ENCODE measurements around the gene TMEM53. TPM values are rescaled to one million over a fixed set of nuclear protein-coding genes. Genes with fewer than 3 reads are reported as not detected.

TMEM53 gene
- total RNA-seq, 1 experiment from 2014 or later = 22.9 TPM

DNA sequence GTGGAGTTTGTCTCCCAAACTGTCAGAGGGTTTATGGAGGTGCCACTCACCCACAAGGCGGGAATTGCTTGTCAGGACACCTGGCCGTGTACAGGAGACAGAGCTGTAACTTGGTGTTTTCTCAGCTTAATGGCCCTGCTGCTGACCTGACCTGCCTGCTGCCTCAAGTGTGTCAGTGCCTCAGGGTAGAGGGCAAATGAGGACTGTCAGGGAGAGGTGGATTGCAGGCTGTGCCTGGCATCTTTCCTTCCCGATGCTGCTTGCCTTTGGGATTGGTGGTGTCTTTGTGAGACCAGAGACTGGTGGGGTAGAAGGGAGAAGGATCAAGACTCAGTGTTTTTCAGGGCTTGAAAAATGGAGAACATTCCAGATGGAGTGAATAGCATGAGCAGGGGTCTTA lies 31.4 kb downstream of the TMEM53 start:
- Histone ChIP-seq H3K27ac (ENCODE audit: low read length) (no peak overlapping the region), H3K36me3 (ENCODE audit: control insufficient read depth, insufficient read depth, low read length) (peaks cover 6% of the 10 kb centered on the region; the same call in 1 of the 2 replicates), H3K27me3 (ENCODE audit: control insufficient read depth, insufficient read depth, low read length) (no peaks in the 10 kb centered on the region), H3K4me1 (ENCODE audit: control insufficient read depth, insufficient read depth, low read length) (no peaks in the 10 kb centered on the region; the same call in 1 of the 2 replicates), H3K4me3 (ENCODE audit: low read depth in 2 of 2, low read length in 2 of 2) (no peak overlapping the region), H3K9me3 (ENCODE audit: control insufficient read depth, insufficient read depth, low read depth, low read length) (no peaks in the 10 kb centered on the region)
- DNase-seq (ENCODE audit: low read depth, low spot score) (no peak), ATAC-seq (no peak)
- no peak for TF ChIP-seq SIN3A (IDR thresholded peaks at IDR 0.05; ENCODE audit: borderline replicate concordance, insufficient read depth, low read depth, low read length)
- TF ChIP-seq, protein P1, sequence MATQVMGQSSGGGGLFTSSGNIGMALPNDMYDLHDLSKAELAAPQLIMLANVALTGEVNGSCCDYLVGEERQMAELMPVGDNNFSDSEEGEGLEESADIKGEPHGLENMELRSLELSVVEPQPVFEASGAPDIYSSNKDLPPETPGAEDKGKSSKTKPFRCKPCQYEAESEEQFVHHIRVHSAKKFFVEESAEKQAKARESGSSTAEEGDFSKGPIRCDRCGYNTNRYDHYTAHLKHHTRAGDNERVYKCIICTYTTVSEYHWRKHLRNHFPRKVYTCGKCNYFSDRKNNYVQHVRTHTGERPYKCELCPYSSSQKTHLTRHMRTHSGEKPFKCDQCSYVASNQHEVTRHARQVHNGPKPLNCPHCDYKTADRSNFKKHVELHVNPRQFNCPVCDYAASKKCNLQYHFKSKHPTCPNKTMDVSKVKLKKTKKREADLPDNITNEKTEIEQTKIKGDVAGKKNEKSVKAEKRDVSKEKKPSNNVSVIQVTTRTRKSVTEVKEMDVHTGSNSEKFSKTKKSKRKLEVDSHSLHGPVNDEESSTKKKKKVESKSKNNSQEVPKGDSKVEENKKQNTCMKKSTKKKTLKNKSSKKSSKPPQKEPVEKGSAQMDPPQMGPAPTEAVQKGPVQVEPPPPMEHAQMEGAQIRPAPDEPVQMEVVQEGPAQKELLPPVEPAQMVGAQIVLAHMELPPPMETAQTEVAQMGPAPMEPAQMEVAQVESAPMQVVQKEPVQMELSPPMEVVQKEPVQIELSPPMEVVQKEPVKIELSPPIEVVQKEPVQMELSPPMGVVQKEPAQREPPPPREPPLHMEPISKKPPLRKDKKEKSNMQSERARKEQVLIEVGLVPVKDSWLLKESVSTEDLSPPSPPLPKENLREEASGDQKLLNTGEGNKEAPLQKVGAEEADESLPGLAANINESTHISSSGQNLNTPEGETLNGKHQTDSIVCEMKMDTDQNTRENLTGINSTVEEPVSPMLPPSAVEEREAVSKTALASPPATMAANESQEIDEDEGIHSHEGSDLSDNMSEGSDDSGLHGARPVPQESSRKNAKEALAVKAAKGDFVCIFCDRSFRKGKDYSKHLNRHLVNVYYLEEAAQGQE (IDR thresholded peaks at IDR 0.05; ENCODE audit: insufficient read depth in 1 of 2, low read depth in 2 of 2, low read length in 1 of 2) = no peak
- TF ChIP-seq POLR2AphosphoS5 (IDR thresholded peaks at IDR 0.05; ENCODE audit: low read depth, low read length) = no peak
- TF ChIP-seq, protein P2, sequence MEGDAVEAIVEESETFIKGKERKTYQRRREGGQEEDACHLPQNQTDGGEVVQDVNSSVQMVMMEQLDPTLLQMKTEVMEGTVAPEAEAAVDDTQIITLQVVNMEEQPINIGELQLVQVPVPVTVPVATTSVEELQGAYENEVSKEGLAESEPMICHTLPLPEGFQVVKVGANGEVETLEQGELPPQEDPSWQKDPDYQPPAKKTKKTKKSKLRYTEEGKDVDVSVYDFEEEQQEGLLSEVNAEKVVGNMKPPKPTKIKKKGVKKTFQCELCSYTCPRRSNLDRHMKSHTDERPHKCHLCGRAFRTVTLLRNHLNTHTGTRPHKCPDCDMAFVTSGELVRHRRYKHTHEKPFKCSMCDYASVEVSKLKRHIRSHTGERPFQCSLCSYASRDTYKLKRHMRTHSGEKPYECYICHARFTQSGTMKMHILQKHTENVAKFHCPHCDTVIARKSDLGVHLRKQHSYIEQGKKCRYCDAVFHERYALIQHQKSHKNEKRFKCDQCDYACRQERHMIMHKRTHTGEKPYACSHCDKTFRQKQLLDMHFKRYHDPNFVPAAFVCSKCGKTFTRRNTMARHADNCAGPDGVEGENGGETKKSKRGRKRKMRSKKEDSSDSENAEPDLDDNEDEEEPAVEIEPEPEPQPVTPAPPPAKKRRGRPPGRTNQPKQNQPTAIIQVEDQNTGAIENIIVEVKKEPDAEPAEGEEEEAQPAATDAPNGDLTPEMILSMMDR (IDR thresholded peaks at IDR 0.05) = no peak
- TF ChIP-seq TCF7L2 (IDR thresholded peaks at IDR 0.05; ENCODE audit: low read depth, low read length) = no peak
- intact Hi-C loops (cut with micrococcal nuclease; ENCODE audit: unreplicated experiment) (no loop called here), in situ Hi-C loops (cut with HindIII; ENCODE audit: low pct_unique_long_range_greater_than_20kb, low sequenced_read_pairs) (no loop called here)
- ChIA-PET CTCF (interaction anchor here (0.9 kb wide), 1 partner anchor 71 kb away, joined by 3 read pairs; no protein-coding TSS in a partner anchor), POLR2A (interaction anchor here (1.3 to 1.7 kb wide), 2 partner anchors 9 to 10 kb away, joined by 4 to 10 read pairs; no protein-coding TSS in a partner anchor)
- BruUV-seq (replicated peaks) = no TSS peak

DNA sequence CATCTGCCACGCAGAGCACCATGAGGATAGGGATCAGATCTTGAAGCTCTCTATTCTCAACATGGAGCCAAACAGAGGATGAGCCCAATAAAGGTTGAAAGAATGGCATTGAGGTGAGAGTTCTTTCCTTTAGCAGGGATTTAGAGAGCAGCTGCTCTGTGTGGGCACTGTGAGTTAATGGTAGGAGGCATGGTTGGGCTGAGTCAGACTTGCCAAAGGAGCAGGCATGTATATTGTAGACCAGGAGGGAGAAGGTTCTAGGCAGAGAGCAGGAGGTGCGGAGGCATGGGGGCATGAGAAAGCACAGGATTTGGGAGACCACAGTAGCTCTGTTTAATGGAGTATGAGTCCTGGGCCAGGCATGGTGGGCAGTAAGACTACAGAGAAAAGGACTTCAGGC lies 32.0 kb downstream of the TMEM53 start:
- DNase-seq (ENCODE audit: low read depth, low spot score) (no peak), ATAC-seq (no peak)
- no peak overlapping the region for H3K4me3 ChIP-seq (ENCODE audit: low read depth in 2 of 2, low read length in 2 of 2)
- no peak overlapping the region for H3K27ac ChIP-seq (ENCODE audit: low read length)
- ChIA-PET CTCF (interaction anchor here (0.9 kb wide), 1 partner anchor 70 kb away, joined by 3 read pairs; no protein-coding TSS in a partner anchor), POLR2A (interaction anchor here (1.0 to 1.7 kb wide), 3 partner anchors 10 to 79 kb away, joined by 3 to 10 read pairs (median 4); no protein-coding TSS in a partner anchor)
- TF ChIP-seq TCF7L2 (IDR thresholded peaks at IDR 0.05; ENCODE audit: low read depth, low read length) = no peak
- TF ChIP-seq, protein P1 (IDR thresholded peaks at IDR 0.05; ENCODE audit: insufficient read depth in 1 of 2, low read depth in 2 of 2, low read length in 1 of 2) = no peak
- no peak for TF ChIP-seq POLR2AphosphoS5 (IDR thresholded peaks at IDR 0.05; ENCODE audit: low read depth, low read length)
- no peak for TF ChIP-seq SIN3A (IDR thresholded peaks at IDR 0.05; ENCODE audit: borderline replicate concordance, insufficient read depth, low read depth, low read length)
- TF ChIP-seq, protein P2 (IDR thresholded peaks at IDR 0.05) = no peak
- intact Hi-C loops (cut with micrococcal nuclease; ENCODE audit: unreplicated experiment) (no loop called here), in situ Hi-C loops (cut with HindIII; ENCODE audit: low pct_unique_long_range_greater_than_20kb, low sequenced_read_pairs) (no loop called here)
- peaks cover 6% of the 10 kb centered on the region; the same call in 1 of the 2 replicates for H3K36me3 ChIP-seq (ENCODE audit: control insufficient read depth, insufficient read depth, low read length)
- no peaks in the 10 kb centered on the region for H3K27me3 ChIP-seq (ENCODE audit: control insufficient read depth, insufficient read depth, low read length)
- no peaks in the 10 kb centered on the region for H3K9me3 ChIP-seq (ENCODE audit: control insufficient read depth, insufficient read depth, low read depth, low read length)
- H3K4me1 ChIP-seq (ENCODE audit: control insufficient read depth, insufficient read depth, low read length) = no peaks in the 10 kb centered on the region; the same call in 1 of the 2 replicates
- BruUV-seq (replicated peaks) = no TSS peak
